MG63 (cell line): Measurements from ENCODE around the gene SPEM3. TPM values are rescaled to one million over a fixed set of nuclear protein-coding genes. Genes with fewer than 3 reads are reported as not detected.
A peak's percentile ranks its signal among the peaks of the same experiment; 100 is the strongest.
"Not testable (repeated sequence)": the region's sequence is repeated elsewhere in the genome, so short reads cannot be mapped to it uniquely, and the experiment has no call there.

ENCODE experiments used
- DNase-seq: peaks from one replicate; pipeline ENCODE4 v3.0.0-alpha.2; 2020
- H3K27me3 ChIP-seq: fragments of 250-450 bp; sonication (Bioruptor Pico); 2 replicates; pipeline ENCODE4 v1.5.1; 2020; ENCODE audit warnings: mild to moderate bottlenecking, moderate library complexity
- H3K36me3 ChIP-seq: fragments of 250-450 bp; sonication (Bioruptor Pico); 2 replicates; pipeline ENCODE4 v1.5.1; 2020; ENCODE audit warnings: mild to moderate bottlenecking, moderate library complexity
- H3K4me3 ChIP-seq: fragments of 250-450 bp; sonication (Bioruptor Pico); 2 replicates; pipeline ENCODE4 v1.5.1; 2020; ENCODE audit warnings: mild to moderate bottlenecking, moderate library complexity
- H3K9me3 ChIP-seq: fragments of 250-450 bp; sonication (Bioruptor Pico); 2 replicates; pipeline ENCODE4 v1.5.1; 2020; ENCODE audit warnings: mild to moderate bottlenecking, moderate library complexity
- total RNA-seq: library from RNA; depleted of rRNA; stranded (reverse); fragments of >200 nt; shearing (Covaris generic); gene quantifications from 2 replicates; pipeline ENCODE4 v1.2.3, GENCODE V29; 2014; ENCODE audit warnings: low replicate concordance

Gene SPEM3
- total RNA-seq, 1 experiment from 2014 or later, result not detected

- DNase-seq, result no peak
- no peaks in the 10 kb centered on the region for H3K36me3 ChIP-seq
- H3K9me3 ChIP-seq, result no peaks in the 10 kb centered on the region
- no peak overlapping the region for H3K4me3 ChIP-seq
- no peaks in the 10 kb centered on the region for H3K27me3 ChIP-seq
These were observed 16.9 kb downstream of the SPEM3 start for GRCh38 chr17:7445619-7445968.

GRCh38 chr17:7448461-7448860, 19.8 kb downstream of the SPEM3 start:
- Histone ChIP-seq H3K9me3 (no peaks in the 10 kb centered on the region), H3K36me3 (no peaks in the 10 kb centered on the region), H3K4me3 (no peak overlapping the region), H3K27me3 (no peaks in the 10 kb centered on the region)
- DNase-seq, result no peak

- no peaks in the 10 kb centered on the region for H3K36me3 ChIP-seq
- DNase-seq, result no peak
- H3K9me3 ChIP-seq, result no peaks in the 10 kb centered on the region
- H3K27me3 ChIP-seq, result no peaks in the 10 kb centered on the region
- no peak overlapping the region for H3K4me3 ChIP-seq
These were observed 31.4 kb downstream of the SPEM3 start for GRCh38 chr17:7459961-7460545.

- H3K9me3 ChIP-seq, result no peaks in the 10 kb centered on the region
- H3K4me3 ChIP-seq, result no peak overlapping the region
- no peaks in the 10 kb centered on the region for H3K27me3 ChIP-seq
- no peak for DNase-seq
- no peaks in the 10 kb centered on the region; the same call in 1 of the 2 replicates for H3K36me3 ChIP-seq
These were observed 32.4 kb downstream of the SPEM3 start for GRCh38 chr17:7460850-7461660.

GRCh38 chr17:7462474-7463371, 34.1 kb downstream of the SPEM3 start:
- peaks cover 3% of the 10 kb centered on the region; the same call in 1 of the 2 replicates for H3K36me3 ChIP-seq
- H3K27me3 ChIP-seq, result no peaks in the 10 kb centered on the region
- DNase-seq, result no peak
- no peaks in the 10 kb centered on the region for H3K9me3 ChIP-seq
- no peak overlapping the region for H3K4me3 ChIP-seq

- no peaks in the 10 kb centered on the region for H3K27me3 ChIP-seq
- H3K36me3 ChIP-seq, result peaks cover 3% of the 10 kb centered on the region; the same call in 1 of the 2 replicates
- H3K4me3 ChIP-seq, result no peak overlapping the region
- H3K9me3 ChIP-seq, result no peaks in the 10 kb centered on the region
- no peak for DNase-seq
These were observed 34.8 kb downstream of the SPEM3 start for GRCh38 chr17:7463372-7463846.

GRCh38 chr17:7464081-7464480, 35.4 kb downstream of the SPEM3 start:
- no peak overlapping the region for H3K4me3 ChIP-seq
- DNase-seq, result no peak
- H3K9me3 ChIP-seq, result no peaks in the 10 kb centered on the region
- H3K36me3 ChIP-seq, result peaks cover 3% of the 10 kb centered on the region; the same call in 1 of the 2 replicates
- H3K27me3 ChIP-seq, result no peaks in the 10 kb centered on the region

- DNase-seq, result no peak
- no peaks in the 10 kb centered on the region for H3K9me3 ChIP-seq
These were observed 37.1 kb downstream of the SPEM3 start for GRCh38 chr17:7465597-7466275.

GRCh38 chr17:7466318-7466638, 37.6 kb downstream of the SPEM3 start:
- Histone ChIP-seq H3K4me3 (no peak overlapping the region), H3K36me3 (peaks cover 3% of the 10 kb centered on the region; the same call in 1 of the 2 replicates), H3K9me3 (no peaks in the 10 kb centered on the region), H3K27me3 (no peaks in the 10 kb centered on the region)
- no peak for DNase-seq

More at GRCh38 chr17:7465597-7466275, 37.1 kb downstream of the SPEM3 start:
- Histone ChIP-seq H3K27me3 (no peaks in the 10 kb centered on the region), H3K4me3 (no peak overlapping the region), H3K36me3 (peaks cover 3% of the 10 kb centered on the region; the same call in 1 of the 2 replicates)

GRCh38 chr17:7466639-7467341, 38.1 kb downstream of the SPEM3 start:
- no peaks in the 10 kb centered on the region for H3K27me3 ChIP-seq
- H3K9me3 ChIP-seq, result no peaks in the 10 kb centered on the region
- H3K4me3 ChIP-seq, result no peak overlapping the region
- peaks cover 3% of the 10 kb centered on the region; the same call in 1 of the 2 replicates for H3K36me3 ChIP-seq
- DNase-seq, result peak; percentile 71

- no peaks in the 10 kb centered on the region for H3K9me3 ChIP-seq
- no peak overlapping the region for H3K4me3 ChIP-seq
- H3K27me3 ChIP-seq, result no peaks in the 10 kb centered on the region
- H3K36me3 ChIP-seq, result peaks cover 3% of the 10 kb centered on the region; the same call in 1 of the 2 replicates
- no peak for DNase-seq
These were observed 38.8 kb downstream of the SPEM3 start for GRCh38 chr17:7467498-7467897.

- no peaks in the 10 kb centered on the region for H3K27me3 ChIP-seq
- no peak overlapping the region for H3K4me3 ChIP-seq
- peaks cover 3% of the 10 kb centered on the region; the same call in 1 of the 2 replicates for H3K36me3 ChIP-seq
- no peaks in the 10 kb centered on the region for H3K9me3 ChIP-seq
- no peak for DNase-seq
These were observed 39.6 kb downstream of the SPEM3 start for GRCh38 chr17:7468290-7468689.

- DNase-seq, result no peak
- Histone ChIP-seq H3K9me3 (no peaks in the 10 kb centered on the region), H3K27me3 (no peaks in the 10 kb centered on the region), H3K36me3 (peaks cover 3% of the 10 kb centered on the region; the same call in 1 of the 2 replicates), H3K4me3 (no peak overlapping the region)
These were observed 40.2 kb downstream of the SPEM3 start for GRCh38 chr17:7468804-7469389.

- not testable (repeated sequence) for H3K9me3 ChIP-seq, DNase-seq, H3K27me3 ChIP-seq, H3K4me3 ChIP-seq, H3K36me3 ChIP-seq
These were observed 41.2 kb downstream of the SPEM3 start for GRCh38 chr17:7469843-7470242.

- not testable (repeated sequence) for H3K4me3 ChIP-seq, H3K27me3 ChIP-seq, H3K36me3 ChIP-seq, H3K9me3 ChIP-seq, DNase-seq
These were observed 41.9 kb downstream of the SPEM3 start for GRCh38 chr17:7470457-7470973.
